ENCODE data around the gene TRIOBP.
"Not testable (repeated sequence)": the region's sequence is repeated elsewhere in the genome, so short reads cannot be mapped to it uniquely, and the experiment has no call there.

The TRIOBP gene

DNA sequence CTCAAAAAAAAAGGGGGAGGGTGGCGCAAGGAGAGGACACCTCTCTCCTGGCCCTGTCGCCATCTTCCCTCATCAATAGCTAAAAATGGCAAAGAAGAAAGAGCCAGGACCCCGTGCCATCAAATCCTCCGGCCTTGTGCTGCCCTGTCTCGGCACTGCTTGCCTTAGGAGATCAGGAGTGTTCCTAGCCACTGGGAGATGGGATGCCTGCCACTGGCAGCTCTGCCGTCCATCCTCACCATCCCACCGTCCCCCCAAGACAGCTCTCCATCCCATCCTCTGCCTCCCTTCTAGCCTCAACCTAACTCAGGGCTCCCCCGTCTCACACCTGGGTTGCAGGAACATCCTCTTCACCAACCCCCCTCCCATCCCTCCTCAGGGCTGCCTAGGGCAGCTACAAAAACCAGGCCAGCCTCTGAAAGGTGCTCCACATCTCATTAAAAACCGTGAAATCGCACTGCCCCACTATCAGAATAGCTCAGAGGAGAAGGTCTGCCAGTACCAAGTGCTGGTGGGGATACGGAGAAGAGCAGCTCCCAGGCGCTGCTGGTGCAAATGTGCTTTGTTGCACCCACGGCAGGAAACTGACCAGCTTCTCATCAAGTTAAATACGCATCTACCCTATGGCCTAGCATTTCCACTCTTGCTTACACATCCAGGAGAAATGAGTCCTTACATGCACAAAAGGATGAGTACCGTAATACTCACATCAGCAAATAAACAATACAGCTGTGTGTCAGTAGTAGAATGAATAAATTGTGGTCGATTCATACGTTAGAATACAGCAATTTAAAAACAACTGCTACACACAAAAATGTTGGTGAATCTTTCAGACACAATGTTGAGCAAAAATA is 79.2 kb downstream of the TRIOBP start:
- no peak for DNase-seq

DNA sequence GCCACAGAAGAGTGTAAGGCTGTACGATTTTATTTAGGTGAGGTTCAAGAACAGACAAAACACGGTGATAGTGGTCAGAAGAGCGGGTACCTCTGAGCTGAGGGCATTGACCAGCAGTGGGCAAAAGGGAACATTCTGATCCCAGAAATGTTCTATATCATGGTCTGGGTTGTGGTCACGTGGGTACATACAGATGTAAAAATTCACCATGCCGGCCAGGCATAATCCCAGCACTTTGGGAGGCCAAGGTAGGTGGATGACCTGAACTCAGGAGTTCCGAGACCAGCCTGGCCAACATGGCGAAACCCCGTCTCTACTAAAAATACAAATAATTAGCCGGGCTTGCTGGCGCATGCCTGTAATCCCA is 79.8 kb downstream of the TRIOBP start:
- DNase-seq: no peak

DNA sequence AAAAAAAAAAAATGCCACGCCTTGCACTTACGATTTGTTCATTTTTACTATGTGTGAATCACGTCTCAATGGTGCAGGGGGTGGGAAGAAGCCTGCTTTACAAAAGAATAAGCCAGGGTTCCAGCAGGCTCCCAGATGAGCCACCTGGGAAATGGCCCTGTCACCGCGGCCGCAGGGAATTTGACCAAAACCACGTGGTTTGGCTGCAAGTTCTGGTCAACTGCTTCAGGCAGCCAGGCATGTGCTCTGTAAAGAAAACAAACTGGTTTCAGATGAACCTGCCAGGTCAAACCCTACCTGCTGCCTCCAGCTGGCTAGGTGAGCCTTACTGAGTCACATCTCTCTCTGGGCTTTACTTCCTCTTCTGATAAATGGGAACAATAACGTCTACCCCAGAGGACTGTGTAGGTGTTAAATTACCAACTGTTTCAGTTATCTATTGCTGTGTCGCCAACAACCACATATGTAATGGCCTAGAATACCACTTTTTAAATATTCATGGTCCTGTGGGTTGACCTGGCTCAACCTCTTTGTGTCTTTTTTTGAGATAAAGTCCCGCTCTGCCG is 80.4 kb downstream of the TRIOBP start:
- DNase-seq: peak in 1 of 56 donors; percentile 7

DNA sequence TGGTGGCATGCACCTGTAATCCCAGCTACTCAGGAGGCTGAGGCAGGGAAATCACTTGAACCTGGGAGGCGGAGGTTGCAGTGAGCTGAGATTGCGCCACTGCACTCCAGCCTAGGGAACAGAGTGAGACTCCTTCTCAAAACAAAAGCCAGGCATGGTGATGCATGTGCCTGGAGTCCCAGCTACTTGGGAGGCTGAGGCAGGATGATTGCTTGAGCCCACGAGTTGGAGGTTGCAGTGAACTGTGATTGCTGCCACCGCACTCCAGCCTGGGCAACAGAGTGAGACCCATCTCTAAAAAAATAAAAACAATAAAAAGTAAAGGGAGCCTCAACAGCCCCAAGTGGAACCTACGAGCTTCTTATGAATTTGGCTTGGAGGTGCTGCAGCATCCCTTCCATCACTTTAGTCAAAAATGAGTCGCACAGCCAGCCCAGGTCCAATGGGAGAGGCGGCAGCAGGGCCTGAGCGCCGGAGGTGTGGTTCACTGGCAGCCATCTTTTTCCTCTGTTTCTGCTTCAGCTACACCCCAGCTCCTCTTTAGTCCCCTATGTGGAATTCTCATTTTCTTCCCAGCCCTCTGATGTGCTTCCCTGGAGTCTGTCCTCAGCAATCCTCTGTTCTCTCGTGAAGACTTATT is 81.6 kb downstream of the TRIOBP start:
- no peak for DNase-seq

DNA sequence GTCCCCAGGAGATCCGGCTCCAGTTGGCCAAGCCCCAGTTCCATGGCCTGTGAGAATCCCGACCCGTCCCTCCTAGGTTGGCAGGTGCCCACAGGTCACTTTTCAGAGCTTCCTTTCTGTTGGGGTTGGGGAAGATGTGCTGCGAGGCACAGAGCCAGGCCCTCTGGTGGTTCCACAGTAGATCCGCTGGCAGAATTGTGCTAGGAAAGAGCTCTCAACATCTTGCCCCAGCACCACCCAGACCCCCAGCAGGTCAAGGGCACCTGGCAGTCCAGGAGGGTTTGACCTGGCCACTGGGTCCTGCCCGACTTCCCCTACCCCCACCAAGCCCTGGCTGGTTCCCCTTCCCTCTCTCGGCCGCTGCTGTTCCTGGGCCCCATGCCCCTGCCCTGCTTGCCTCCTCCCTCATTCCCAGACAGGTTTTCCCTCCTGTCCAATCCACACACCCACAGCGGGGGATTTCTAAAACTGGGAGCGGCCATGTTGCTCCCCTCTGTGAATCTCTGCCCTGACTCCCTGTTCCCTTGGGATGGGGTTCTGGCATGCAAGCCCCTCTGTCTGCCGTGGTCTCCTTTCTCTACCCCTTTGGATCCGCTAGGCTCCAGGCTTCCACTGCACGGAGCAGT is 84.7 kb downstream of the TRIOBP start:
- DNase-seq: no peak

DNA sequence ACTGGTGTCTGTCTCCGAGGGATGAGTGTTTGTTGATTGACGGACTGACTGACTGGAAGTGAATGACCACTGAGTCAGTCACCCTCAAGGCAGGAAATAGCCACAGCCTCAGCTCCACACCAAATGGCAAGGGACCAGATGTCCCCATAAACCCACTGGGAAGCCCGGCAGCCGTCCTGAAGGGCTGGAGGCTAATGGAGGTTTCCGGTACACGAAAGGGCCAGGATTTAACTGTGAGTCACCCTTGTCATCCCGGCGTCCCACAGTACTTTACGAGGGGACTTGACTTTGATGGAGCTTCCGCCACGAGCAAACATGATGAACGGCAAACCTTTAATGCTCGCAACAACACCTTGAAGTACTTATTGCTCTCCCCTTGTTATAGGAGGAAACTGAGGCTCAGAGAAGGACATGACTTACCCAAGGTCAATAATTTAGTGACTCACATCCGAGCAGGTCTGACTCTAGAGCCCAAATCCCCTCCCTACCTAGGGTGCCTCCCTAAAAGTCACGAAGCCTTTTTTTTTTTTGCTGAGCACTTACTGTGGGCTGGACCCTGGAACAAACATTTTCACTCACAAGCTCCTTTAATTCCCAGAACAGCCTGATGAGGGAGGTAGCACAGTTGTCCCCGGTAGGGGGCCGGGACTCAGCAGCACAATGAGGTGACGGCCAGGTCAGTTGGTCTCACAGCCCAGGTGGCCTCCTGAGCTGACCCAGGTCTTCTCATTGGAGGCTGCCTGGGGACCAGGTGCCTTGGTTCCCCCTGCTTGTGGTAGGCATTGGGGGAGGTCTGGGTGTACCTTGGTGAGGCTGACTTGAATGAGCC is 85.7 kb downstream of the TRIOBP start:
- DNase-seq: no peak

DNA sequence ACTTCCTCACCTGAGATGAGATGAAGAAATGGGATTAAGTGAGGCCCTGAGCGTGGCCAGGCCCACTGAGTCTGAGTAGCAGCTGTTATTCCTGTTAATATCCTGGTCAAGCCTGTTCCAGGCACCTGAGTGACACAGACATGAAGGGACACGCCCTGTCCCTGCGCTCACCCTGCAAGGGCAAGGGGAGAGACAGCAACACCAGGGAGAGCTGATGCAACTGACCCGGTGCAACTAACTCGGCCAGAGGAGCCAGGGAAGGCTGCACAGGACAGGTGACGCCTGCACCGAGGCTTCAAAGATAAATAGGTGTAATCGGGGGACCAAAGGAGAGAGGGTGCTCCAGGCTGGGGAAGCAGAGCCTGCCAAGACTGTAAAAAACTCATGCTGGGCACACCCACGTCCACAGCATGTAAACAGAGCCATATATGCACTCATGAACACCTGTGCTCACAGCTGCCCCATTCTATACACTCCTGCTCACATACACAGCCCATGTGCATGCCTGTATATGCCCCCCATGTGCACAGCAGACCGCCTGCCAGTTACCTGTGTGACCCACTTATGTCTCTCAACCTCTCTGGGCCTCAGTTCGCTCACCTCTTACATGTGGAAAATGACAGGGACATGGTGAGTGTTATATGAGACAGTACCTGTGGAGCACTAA is 88.1 kb downstream of the TRIOBP start:
- no peak for DNase-seq

DNA sequence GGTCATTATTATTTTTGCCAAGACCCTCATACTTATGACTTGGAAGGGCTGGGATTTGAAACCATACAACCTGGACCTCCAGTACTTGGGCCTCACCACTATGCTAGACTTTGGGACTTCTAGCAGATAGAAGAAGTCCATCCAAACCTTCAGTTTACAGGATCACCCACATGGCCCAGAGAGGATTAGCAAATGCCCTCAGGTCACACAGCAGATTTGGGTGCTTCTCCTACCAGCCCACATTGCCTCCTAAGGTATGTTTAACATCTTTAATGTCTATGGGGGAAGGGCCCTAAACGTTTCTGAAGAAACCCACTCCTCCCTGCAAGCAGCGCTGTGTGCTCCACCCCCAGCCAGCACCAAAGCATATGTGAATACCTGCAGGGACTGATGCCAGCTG is 93.4 kb downstream of the TRIOBP start:
- no peak for DNase-seq

DNA sequence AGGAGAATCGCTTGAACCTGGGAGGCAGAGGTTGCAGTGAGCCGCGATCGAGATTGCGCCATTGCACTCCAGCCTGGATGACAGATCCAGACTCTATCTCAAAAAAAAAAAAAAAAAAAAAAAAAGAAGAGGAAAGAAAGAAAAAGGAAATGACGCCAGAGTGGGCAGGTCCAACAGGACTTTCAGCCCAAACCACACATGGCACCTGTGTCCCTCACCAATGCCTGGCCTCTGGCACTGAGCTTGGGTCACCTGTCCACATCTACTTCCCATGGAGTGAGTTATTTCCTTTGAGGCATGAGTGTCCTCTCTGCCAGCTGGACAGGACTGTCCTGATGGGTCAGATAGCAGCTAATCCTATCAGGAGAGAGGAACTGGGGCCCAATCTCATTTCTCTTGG is 95.6 kb downstream of the TRIOBP start:
- no peak for DNase-seq

DNA sequence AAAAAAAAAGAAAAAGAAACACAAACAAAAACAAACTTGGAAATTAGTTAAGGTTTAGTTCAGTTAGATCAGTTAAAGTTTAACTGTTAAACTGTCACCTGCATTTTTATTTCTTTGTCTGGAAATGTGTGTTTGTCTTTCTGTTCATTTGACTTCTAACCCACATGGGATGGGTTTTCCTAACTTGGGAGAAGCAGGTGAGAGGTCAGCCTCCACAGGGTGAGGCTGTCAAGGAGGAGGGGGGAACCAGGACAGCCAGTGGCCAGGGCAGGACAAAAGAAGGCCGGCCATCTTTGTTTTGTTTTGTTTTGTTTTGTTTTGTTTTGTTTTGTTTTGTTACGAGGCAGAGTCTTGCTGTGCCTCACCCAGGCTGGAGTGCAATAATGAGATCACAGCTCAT is 97.5 kb downstream of the TRIOBP start:
- no peak for DNase-seq

DNA sequence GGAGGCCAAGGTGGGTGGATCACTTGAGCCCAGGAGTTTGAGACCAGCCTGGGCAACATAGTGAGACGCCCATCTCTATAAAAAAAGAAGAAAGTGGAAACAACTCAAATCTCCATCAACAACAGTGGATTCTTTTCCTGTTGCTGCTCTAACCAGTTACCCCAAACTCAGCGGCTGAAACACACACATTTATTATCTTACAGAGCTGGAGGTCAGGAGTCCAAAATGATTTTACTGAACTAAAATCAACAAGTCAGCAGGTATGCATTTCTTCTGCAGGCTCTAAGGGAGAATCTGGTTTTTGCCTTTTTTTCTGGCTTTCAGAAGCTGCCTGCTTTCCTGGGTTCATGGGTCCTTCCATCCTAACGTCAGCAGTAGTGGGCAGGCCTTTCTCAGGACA is 99.2 kb downstream of the TRIOBP start:
- no peak for DNase-seq

DNA sequence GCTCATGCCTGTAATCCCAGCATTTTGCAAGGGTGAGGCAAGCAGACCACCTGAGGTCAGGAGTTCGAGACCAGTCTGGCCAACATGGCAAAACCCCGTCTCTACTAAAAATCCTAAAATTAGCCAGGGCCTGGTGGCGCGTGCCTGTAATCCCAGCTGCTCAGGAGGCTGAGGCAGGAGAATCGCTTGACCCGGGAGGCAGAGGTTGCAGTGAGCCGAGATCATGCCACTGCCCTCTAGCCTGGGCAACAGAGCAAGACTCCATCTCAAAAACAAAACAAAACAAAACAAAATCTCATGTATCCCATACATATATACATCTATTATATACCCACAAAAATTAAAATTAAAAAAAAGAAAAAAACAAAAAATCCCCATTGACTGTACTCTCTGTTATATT is 100.4 kb downstream of the TRIOBP start:
- not testable (repeated sequence) for DNase-seq

DNA sequence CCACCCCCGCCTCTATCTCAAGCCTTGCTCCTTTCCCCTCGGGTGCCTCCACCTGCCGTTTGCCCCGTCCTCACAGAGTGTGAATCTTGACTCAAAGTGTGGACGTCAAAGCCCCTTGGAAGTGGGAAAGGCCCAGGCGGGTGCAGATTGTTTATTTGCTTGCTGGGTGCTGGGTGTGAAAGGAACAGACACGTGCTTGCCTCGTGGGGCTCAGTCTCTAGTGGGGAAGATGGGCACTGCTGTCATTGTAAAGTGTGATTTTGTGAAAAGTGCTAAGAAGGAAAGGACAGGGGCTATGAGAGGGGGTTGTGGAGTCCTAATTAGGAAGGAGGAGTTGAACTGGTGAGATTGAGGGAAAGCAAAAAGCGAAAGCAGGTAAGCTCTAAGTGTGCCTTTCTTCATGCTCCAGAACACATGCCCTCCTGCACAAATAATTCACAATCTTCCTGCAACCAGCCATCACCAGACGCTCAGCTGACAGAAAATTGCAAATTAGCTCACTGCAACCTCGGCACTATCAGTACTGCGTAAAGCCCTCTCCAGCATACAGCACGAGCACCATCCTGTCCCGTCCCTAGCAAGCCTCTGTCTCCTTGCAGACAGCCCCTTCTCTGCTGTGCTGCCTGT is 101.1 kb downstream of the TRIOBP start:
- DNase-seq: no peak

DNA sequence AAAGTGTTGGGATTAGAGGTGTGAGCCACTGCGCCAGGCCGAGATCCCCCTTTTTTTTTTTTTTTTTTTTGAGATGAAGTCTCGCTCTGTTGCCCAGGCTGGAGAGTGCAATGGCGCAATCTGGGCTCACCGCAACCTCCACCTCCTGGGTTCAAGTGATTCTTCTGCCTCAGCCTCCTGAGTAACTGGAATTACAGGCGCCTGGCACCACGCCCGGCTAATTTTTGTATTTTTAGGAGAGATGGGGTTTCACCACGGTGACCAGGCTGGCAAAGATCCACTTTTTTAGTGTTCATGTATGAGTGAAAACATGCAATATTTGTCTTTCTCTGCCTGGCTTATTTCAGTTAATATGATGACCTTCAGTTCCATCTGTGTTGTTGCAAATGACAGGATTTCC is 103.1 kb downstream of the TRIOBP start:
- not testable (repeated sequence) for DNase-seq

DNA sequence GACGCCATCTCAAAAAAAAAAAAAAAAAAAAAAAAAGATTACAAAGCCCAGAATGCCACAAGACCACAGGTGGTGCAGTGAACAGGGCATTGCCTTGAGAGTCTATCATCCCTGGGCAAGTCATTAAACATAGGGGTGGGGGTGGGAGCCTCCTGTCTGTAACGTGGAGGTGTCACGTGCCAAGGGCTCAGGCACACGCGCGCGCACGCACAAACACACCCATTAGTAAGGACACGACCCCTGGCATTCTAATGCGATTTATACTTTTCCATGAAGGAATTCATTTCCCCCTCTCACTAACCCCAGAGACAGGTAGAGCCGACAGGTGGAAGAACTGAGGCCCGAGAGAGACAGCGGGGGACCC is 105.1 kb downstream of the TRIOBP start:
- peak in 4 of 56 donors; percentile 8 to 42 (median 30) for DNase-seq

DNA sequence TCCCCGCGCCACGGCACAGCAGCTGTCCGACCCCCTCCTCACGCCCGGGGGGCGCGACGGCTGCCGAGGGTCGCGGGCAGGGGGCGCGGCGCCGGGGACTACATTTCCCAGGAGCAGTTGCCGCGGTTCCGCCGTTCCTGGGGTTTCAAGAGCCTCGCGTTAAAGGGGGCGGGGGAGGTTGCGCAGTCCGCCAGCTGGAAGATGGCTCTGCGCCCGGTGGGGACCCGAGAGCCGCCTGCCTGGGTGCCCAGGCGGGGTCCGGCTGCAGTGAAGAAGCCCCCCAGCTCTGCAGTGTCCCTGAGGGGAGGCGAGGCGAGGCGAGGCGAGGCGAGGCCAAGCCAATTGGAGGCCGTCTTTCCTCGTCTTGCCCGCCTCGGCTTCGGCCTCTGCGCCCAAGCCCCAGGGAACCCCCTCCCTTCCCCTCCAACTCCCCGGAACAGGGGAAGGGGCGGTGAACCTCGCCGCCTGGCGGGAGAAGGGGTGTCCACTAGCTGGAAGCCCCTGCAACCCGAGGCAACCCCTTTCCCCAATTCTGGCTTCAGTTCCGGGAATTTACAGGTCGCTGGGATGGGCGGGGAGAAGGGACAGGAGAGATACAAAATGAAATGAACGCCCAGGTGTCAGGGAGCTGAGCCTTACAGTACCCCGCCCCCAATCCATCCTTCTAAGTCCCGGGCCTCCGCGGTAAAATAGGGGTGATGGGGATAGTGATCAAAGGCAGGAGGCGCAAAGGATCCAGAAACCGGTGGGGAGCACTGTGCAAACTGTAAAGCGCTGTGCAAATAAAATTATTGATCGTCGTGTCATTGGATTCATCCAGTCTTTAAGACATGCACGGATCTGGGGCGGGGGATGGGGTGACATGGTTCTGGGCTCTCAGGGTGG is 105.7 kb downstream of the TRIOBP start:
- DNase-seq: peak in 42 of 56 donors; percentile 10 to 71 (median 51)

DNA sequence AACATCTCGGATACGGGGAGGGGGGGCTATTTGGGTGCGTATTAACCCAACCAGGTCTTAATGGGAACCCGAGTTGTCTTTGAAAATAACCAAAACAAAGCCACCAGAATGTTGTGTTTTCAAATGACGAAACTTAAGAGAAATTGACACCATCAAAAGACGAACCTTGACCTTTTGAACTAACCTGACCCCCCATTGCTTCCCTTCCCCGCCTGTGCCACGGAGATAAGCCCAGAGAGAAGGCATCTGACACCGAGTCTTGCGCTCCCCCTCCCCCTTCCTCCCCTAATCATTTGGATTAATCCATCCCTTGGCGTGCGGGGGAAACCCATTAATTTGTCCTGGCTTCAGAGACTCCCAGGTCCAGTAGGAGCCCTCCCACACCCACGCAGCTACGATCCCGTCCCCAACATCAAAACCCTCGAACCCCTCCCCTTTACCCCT is 106.4 kb downstream of the TRIOBP start:
- peak in 3 of 56 donors; percentile 10 to 34 (median 11) for DNase-seq

DNA sequence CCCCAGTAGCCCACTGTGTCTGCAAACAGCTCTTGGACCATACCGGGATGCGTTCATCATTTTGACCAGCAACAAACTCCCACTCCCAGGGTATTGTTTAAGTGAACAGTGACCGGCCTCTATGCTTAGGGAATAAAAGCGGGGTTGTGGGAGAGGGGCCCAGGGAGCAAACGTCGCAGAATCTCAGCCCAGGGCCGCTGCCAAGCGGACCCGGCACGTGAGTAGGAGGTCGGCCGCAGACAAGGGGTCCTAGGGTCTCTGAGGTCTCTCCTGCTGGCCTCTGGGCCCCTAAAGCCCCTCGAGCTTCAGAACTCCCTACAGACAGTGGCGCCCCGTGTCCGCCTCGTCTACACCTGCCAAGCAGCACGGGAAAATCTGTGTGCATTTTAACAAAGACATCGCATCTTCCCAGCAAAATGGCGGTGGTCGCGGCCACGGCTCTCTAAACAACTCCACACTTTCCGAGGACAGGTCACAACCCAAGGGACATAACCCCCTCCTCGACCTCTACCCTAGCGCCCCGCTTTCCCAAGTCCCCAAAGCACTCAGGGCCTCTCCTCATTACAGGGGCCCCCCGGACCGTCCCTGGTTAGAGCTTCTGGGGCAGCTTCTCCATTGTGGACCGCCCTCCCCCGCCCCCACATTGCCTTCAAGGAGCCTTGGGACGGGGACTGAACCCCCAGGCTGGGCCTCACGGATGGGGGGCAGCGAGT is 106.9 kb downstream of the TRIOBP start:
- DNase-seq: peak in 2 of 56 donors; percentile 12 to 34
